HG02884 (cell line): ENCODE results near the gene IARS1.

Experiments
- ATAC-seq: cut with Tn5 transposase; IDR thresholded peaks from one replicate; pipeline ENCODE4 v1.9.1; 2021; ENCODE audit warnings: mild to moderate bottlenecking, moderate library complexity; ENCODE audit not compliant: unreplicated experiment

The IARS1 gene

GRCh38 chr9:92295827-92296258 lies 2.3 kb upstream of the IARS1 start:
- ATAC-seq, result no peak

- ATAC-seq, result no peak
Measured at GRCh38 chr9:92295240-92295790, 1.8 kb upstream of the IARS1 start.

GRCh38 chr9:92294297-92294676 lies 790 bp upstream of the IARS1 start:
- no peak for ATAC-seq

- no peak for ATAC-seq
Measured at GRCh38 chr9:92293075-92293354, 482 bp downstream of the IARS1 start.

GRCh38 chr9:92292338-92293074 lies 991 bp downstream of the IARS1 start:
- ATAC-seq, result no peak

- no peak for ATAC-seq
Measured at GRCh38 chr9:92291577-92291976, 1.9 kb downstream of the IARS1 start.

GRCh38 chr9:92290785-92291429 lies 2.6 kb downstream of the IARS1 start:
- ATAC-seq, result no peak

- no peak for ATAC-seq
Measured at GRCh38 chr9:92289708-92290390, 3.6 kb downstream of the IARS1 start.

- ATAC-seq, result no peak
Measured at GRCh38 chr9:92279302-92279701, 14.2 kb downstream of the IARS1 start.

GRCh38 chr9:92278110-92278509 lies 15.4 kb downstream of the IARS1 start:
- ATAC-seq, result no peak

GRCh38 chr9:92276331-92277032 lies 17.0 kb downstream of the IARS1 start:
- no peak for ATAC-seq

- no peak for ATAC-seq
Measured at GRCh38 chr9:92275541-92275940, 18.0 kb downstream of the IARS1 start.

- no peak for ATAC-seq
Measured at GRCh38 chr9:92270511-92270910, 23.0 kb downstream of the IARS1 start.

GRCh38 chr9:92266486-92266885 lies 27.0 kb downstream of the IARS1 start:
- no peak for ATAC-seq

GRCh38 chr9:92265154-92265553 lies 28.3 kb downstream of the IARS1 start:
- ATAC-seq, result no peak

- no peak for ATAC-seq
Measured at GRCh38 chr9:92263131-92263530, 30.4 kb downstream of the IARS1 start.

- ATAC-seq, result no peak
Measured at GRCh38 chr9:92257327-92257726, 36.2 kb downstream of the IARS1 start.

- no peak for ATAC-seq
Measured at GRCh38 chr9:92254381-92255337, 38.8 kb downstream of the IARS1 start.

GRCh38 chr9:92253656-92254055 lies 39.8 kb downstream of the IARS1 start:
- ATAC-seq, result no peak

- no peak for ATAC-seq
Measured at GRCh38 chr9:92247981-92248380, 45.5 kb downstream of the IARS1 start.
